Spleen (tissue), 11 donors: ENCODE data around the gene FBXL2. TPM values are rescaled to one million over a fixed set of nuclear protein-coding genes. Genes with fewer than 3 reads are reported as not detected.

Experiments
- polyA plus RNA-seq, 3 donors: library from polyadenylated mRNA; stranded (reverse); fragments of 200-250 nt; gene quantifications; one replicate each; pipeline ENCODE4 v1.2.1, GENCODE V29; 2013
- small RNA-seq, 4 donors: library from RNA; depleted of rRNA; stranded (forward); fragments of <200 nt; gene quantifications; one replicate each; pipeline ENCODE3, GENCODE V24; 2016
- total RNA-seq, 7 donors: library from RNA; depleted of rRNA in 3 of 7; stranded (reverse); fragments of >200 nt in 3 of 7; fragmentation: NEBNext Ultra II Directional in 4 of 7; extraction: Animal tissue kit (Norgen Biotek cat#: 25700) in 4 of 7; gene quantifications; one replicate each; pipeline versions ENCODE4 v1.1.0 to v1.2.1, GENCODE V29; 2016 to 2021
- donor health status: healthy with polysubstance abuse.
- donor health status: DM: no; HTN: no; CAD: no; lungs with moderate emphysema.
- donor health status: DM: no; HTN: no; CAD: no.
- donor health status: Bipolar disorder and iron deficiency.
- donor health status: healthy.
- donor health status: DM: no; HTN: no; CAD: no.
- donor health status: DM: yes; HTN: yes; CAD: no.

FBXL2 gene
- total and polyA plus RNA-seq, 10 donors: 0.20 to 2.0 (median 1.1) TPM

Small RNA genes lying within 50 kb of the gene (small RNA-seq; reads per million reads assigned to genes)
- gene RNU7-110P: 0 reads per million in 4 donors

Other genes starting within 250 kb of the FBXL2 start
- gene GLB1, start 180.3 kb upstream of the FBXL2 start, total RNA-seq: 10 to 100 TPM; 53.2 to 90.0 (median 71.6) TPM
- gene GLB1, start 180.3 kb upstream of the FBXL2 start, polyA plus RNA-seq: 10 to 100 TPM; 13.2 to 14.4 (median 13.8) TPM
- 10 to 100 TPM; 12.5 to 23.8 (median 16.5) TPM for gene TMPPE, start 180.3 kb upstream of the FBXL2 start, total RNA-seq
- under 1 TPM; 0.09 to 0.51 (median 0.12) TPM for gene TMPPE, start 180.3 kb upstream of the FBXL2 start, polyA plus RNA-seq
- gene CRTAP, start 163.4 kb upstream of the FBXL2 start, total RNA-seq: 100 to 1,000 TPM in 5 of 7 donors, 10 to 100 TPM in 2; 64.8 to 156 (median 119) TPM
- 10 to 100 TPM; 37.9 to 46.8 (median 38.1) TPM for gene CRTAP, start 163.4 kb upstream of the FBXL2 start, polyA plus RNA-seq
- gene SUSD5, start 58.6 kb upstream of the FBXL2 start, total RNA-seq: 1 to 10 TPM in 5 of 7 donors, under 1 TPM in 2; 0.43 to 4.5 (median 1.6) TPM
- gene SUSD5, start 58.6 kb upstream of the FBXL2 start, polyA plus RNA-seq: under 1 TPM; 0.33 to 0.83 (median 0.35) TPM
- 10 to 100 TPM; 52.8 to 88.2 (median 73.4) TPM for gene UBP1, start 163.0 kb downstream of the FBXL2 start, total RNA-seq
- gene UBP1, start 163.0 kb downstream of the FBXL2 start, polyA plus RNA-seq: 10 to 100 TPM; 27.6 to 37.5 (median 35.8) TPM